Measurements from ENCODE around the gene ACKR2. TPM values are rescaled to one million over a fixed set of nuclear protein-coding genes. Genes with fewer than 3 reads are reported as not detected.

The ACKR2 gene
- total RNA-seq, 1 donor from 2014 or later, result 7.9 TPM

GRCh38 chr3:42872718-42873117 is 63.5 kb downstream of the ACKR2 start:
- no peak overlapping the region for H3K27ac ChIP-seq
- no peaks in the 10 kb centered on the region for H3K36me3 ChIP-seq
- H3K4me1 ChIP-seq, result no peaks in the 10 kb centered on the region
- no peak for DNase-seq (ENCODE audit: extremely low spot score in 2 of 2)
- H3K4me3 ChIP-seq, result no peak overlapping the region
- intact Hi-C loops (cut with DNase I), result no loop called here
- no peaks in the 10 kb centered on the region for H3K9me3 ChIP-seq
- no peaks in the 10 kb centered on the region for H3K27me3 ChIP-seq
- TF ChIP-seq POLR2AphosphoS5 (IDR thresholded peaks at IDR 0.05; ENCODE audit: insufficient read depth in 1 of 2, low read depth in 1 of 2), result no peak
- TF ChIP-seq CTCF (IDR thresholded peaks at IDR 0.05), result no peak
- TF ChIP-seq POLR2A (IDR thresholded peaks at IDR 0.05), result no peak

GRCh38 chr3:42873221-42873982 is 64.2 kb downstream of the ACKR2 start:
- no peak for TF ChIP-seq CTCF (IDR thresholded peaks at IDR 0.05)
- TF ChIP-seq POLR2A (IDR thresholded peaks at IDR 0.05), result no peak
- H3K4me3 ChIP-seq, result no peak overlapping the region
- H3K27ac ChIP-seq, result no peak overlapping the region
- no peak for DNase-seq (ENCODE audit: extremely low spot score in 2 of 2)
- no peaks in the 10 kb centered on the region for H3K9me3 ChIP-seq
- H3K27me3 ChIP-seq, result no peaks in the 10 kb centered on the region
- intact Hi-C loops (cut with DNase I), result no loop called here
- no peaks in the 10 kb centered on the region for H3K4me1 ChIP-seq
- H3K36me3 ChIP-seq, result no peaks in the 10 kb centered on the region

GRCh38 chr3:42874749-42875148 is 65.5 kb downstream of the ACKR2 start:
- TF ChIP-seq CTCF (IDR thresholded peaks at IDR 0.05) (no peak), POLR2AphosphoS5 (IDR thresholded peaks at IDR 0.05; ENCODE audit: insufficient read depth in 1 of 2, low read depth in 1 of 2) (no peak), POLR2A (IDR thresholded peaks at IDR 0.05) (no peak)
- H3K27me3 ChIP-seq, result no peaks in the 10 kb centered on the region

GRCh38 chr3:42875325-42876151 is 66.3 kb downstream of the ACKR2 start, which contains the start of gene CYP8B1:
Gene CYP8B1 (minus strand): TSS chr3:42875879. CDS start chr3:42875816, 63 bp downstream.
- intact Hi-C loops (cut with DNase I), result no loop called here
- Histone ChIP-seq H3K27ac (no peak within 1 kb of the TSS), H3K36me3 (no peaks in the 10 kb centered on the region), H3K9me3 (no peaks in the 10 kb centered on the region), H3K4me1 (peaks cover 2% of the 10 kb centered on the region), H3K4me3 (no peak within 1 kb of the TSS), H3K27me3 (no peaks in the 10 kb centered on the region)
- peak in 1 of 2 donors; percentile 91 for DNase-seq (ENCODE audit: extremely low spot score in 2 of 2)
- TF ChIP-seq POLR2A (IDR thresholded peaks at IDR 0.05) (no peak), CTCF (IDR thresholded peaks at IDR 0.05) (no peak), POLR2AphosphoS5 (IDR thresholded peaks at IDR 0.05; ENCODE audit: insufficient read depth in 1 of 2, low read depth in 1 of 2) (no peak)

More at GRCh38 chr3:42874749-42875148, 65.5 kb downstream of the ACKR2 start:
- peak in 1 of 2 donors; percentile 49 for DNase-seq (ENCODE audit: extremely low spot score in 2 of 2)
- Histone ChIP-seq H3K36me3 (no peaks in the 10 kb centered on the region), H3K4me3 (no peak overlapping the region), H3K4me1 (no peaks in the 10 kb centered on the region), H3K9me3 (no peaks in the 10 kb centered on the region), H3K27ac (no peak overlapping the region)
- intact Hi-C loops (cut with DNase I), result no loop called here
